NCI-H2227 treated with DMSO at 0.1 percent for 48 hours (cell line): ENCODE data around the gene RBM19.

ENCODE experiments used
- DNase-seq: peaks from one replicate; lab custom pipeline; 2025; lab: John Stamatoyannopoulos, UW

The RBM19 gene

DNA sequence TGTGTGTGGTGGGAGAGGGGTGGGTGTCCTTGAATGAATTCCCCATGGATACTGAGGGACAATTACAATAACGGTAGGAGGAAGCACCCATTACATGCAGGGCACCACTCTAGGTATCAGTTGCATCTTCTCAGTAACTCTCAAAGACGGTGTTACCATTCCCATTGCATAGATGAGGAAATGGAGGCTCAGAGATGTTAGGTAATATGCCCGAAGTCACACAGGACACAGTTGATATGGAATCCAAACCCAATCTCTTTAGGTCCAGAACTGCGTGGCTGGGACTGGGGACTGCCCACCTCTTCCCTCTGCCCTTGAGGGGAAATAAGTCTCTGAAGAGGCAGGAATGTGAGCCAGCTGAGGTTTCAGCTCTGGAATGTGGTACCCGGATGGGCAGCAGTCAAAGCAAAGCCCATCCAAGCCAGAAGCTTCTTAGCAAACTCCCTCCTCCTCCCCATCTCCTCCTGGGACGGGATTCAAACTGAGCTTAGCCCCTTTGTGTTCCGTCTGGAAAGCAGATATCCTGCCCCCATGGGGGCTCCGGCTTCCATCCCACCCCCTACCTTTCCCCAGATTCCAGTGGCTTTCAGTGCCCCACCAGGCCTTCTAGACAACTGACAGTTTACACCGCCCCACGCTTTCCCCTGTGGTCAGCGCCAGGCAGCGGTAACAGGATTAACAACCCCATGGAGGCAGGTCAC lies 187.5 kb downstream of the RBM19 start:
- DNase-seq, result no peak

- DNase-seq, result no peak
These were observed 188.4 kb downstream of the RBM19 start for GRCh38 chr12:113777751-113778150.

- DNase-seq, result no peak
These were observed 189.6 kb downstream of the RBM19 start for GRCh38 chr12:113776536-113776935.

- no peak for DNase-seq
These were observed 191.6 kb downstream of the RBM19 start for GRCh38 chr12:113774526-113774925.

DNA sequence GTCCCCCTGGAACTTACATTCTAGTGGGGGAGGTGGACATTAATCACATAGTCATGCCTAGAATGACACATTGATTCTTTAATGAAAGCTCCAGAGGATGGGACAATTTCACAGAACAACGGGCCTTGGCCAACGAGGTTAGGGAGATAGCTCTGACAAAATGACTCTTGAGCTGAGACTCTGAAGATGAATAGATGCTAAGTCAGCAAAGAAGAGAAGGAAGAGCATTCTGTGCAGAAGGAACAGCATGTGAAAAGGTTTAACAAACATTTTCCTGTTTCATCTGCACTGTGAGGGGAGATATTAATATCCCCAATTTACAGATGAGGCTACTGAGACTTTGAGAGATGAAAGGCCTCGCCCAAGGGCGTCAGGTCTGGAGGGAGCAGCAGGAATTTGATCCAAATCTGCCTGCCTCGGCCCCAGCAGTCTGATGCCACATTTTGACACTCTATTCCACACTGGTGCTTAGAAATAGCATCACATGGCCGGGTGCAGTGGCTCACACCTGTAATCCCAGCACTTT lies 193.6 kb downstream of the RBM19 start:
- no peak for DNase-seq

DNA sequence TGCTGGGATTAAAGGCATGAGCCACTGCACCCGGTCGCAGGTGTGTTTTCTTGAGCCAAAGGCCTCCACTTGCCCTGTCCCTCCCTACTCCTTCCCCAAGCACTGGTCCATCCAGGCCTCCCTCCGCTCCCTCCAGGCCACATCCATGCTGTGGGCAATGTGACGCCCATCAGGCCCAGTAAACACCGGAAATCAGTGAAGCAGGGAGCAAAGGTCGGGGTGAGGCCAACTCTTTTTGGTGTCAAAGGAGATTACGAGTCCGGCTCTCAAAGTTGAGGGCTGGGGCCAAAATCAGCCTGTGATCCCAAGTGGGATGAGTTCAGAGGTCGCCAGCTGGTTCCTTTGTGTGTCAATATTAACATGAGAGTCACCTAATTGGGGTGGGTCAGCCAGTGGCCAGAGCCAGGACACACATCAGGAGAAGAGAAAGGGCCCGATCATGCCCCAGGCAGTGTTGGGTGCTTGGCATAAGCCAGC lies 195.7 kb downstream of the RBM19 start:
- no peak for DNase-seq

GRCh38 chr12:113769305-113769704 lies 196.8 kb downstream of the RBM19 start:
- no peak for DNase-seq

GRCh38 chr12:113768850-113769249 lies 197.3 kb downstream of the RBM19 start:
- DNase-seq, result no peak

GRCh38 chr12:113766879-113767878 lies 198.9 kb downstream of the RBM19 start:
- DNase-seq, result no peak
